ENCODE measurements around the gene ECSIT.

Gene ECSIT

GRCh38 chr19:11499890-11500420 is 29.0 kb downstream of the ECSIT start:
- DNase-seq: no peak

- DNase-seq: no peak
Observed at GRCh38 chr19:11499220-11499726, 29.7 kb downstream of the ECSIT start.

- peak; percentile 51 for DNase-seq
Observed at GRCh38 chr19:11496391-11497163, 32.4 kb downstream of the ECSIT start.

GRCh38 chr19:11495885-11496284 is 33.0 kb downstream of the ECSIT start:
- DNase-seq: no peak

GRCh38 chr19:11495481-11495880 is 33.5 kb downstream of the ECSIT start:
- DNase-seq: no peak

- no peak for DNase-seq
Observed at GRCh38 chr19:11494634-11495285, 34.2 kb downstream of the ECSIT start.

GRCh38 chr19:11489378-11489777 is 39.6 kb downstream of the ECSIT start:
- no peak for DNase-seq

GRCh38 chr19:11486661-11487503 is 42.1 kb downstream of the ECSIT start:
- DNase-seq: no peak

GRCh38 chr19:11485245-11485837 is 43.6 kb downstream of the ECSIT start:
- no peak for DNase-seq

- DNase-seq: no peak
Observed at GRCh38 chr19:11483366-11484111, 45.4 kb downstream of the ECSIT start.

- DNase-seq: peak; percentile 66
Observed at GRCh38 chr19:11482384-11483050, 46.4 kb downstream of the ECSIT start.

- peak; percentile 24 for DNase-seq
Observed at GRCh38 chr19:11481534-11482383, 47.2 kb downstream of the ECSIT start.

- DNase-seq: no peak
Observed at GRCh38 chr19:11480715-11481533, 48.0 kb downstream of the ECSIT start, which contains the start of gene ELAVL3. TSS of gene ELAVL3 (minus strand) at chr19:11481046. CDS start at chr19:11480608, 438 bp downstream.

GRCh38 chr19:11479898-11480714 is 48.8 kb downstream of the ECSIT start:
- DNase-seq: no peak

- no peak for DNase-seq
Observed at GRCh38 chr19:11479090-11479897, 49.6 kb downstream of the ECSIT start.

- no peak for DNase-seq
Observed at GRCh38 chr19:11478167-11479089, 50.5 kb downstream of the ECSIT start.
